Activated T-cell treated with anti-CD3 and anti-CD28 coated beads, Interleukin-2, amount 50 U/mL, for 72 hours (primary cell): ENCODE data around the gene CDC42SE1. TPM values are rescaled to one million over a fixed set of nuclear protein-coding genes. Genes with fewer than 3 reads are reported as not detected.

Source experiments
- ATAC-seq, 2 donors: fragments of 150-1000 bp; cut with Tn5 transposase; replicated peaks in 1 of 2; 2 replicates each; pipeline ENCODE4 v1.10.0; 2021; ENCODE audit warnings: moderate library complexity in 2 of 2, mild to moderate bottlenecking in 1 of 2
- DNase-seq, 2 donors: peaks; one replicate each; pipeline ENCODE4 v3.0.0; 2021 to 2022; ENCODE audit warnings: mixed read lengths in 1 of 2
- H3K27ac Mint-ChIP-seq: one replicate; pipeline ENCODE4 v1.8.0; 2022; ENCODE audit warnings: mild to moderate bottlenecking, moderate library complexity, mixed read lengths
- H3K27me3 Mint-ChIP-seq: one replicate; pipeline ENCODE4 v1.8.0; 2022; ENCODE audit warnings: low read depth, mixed read lengths
- H3K36me3 Mint-ChIP-seq, 2 donors: one replicate each; pipeline ENCODE4 v1.8.0; 2022; ENCODE audit warnings: mixed read lengths in 2 of 2, mild to moderate bottlenecking in 1 of 2; ENCODE audit not compliant: insufficient read depth in 2 of 2
- H3K4me1 Mint-ChIP-seq: one replicate; pipeline ENCODE4 v1.8.0; 2022; ENCODE audit warnings: low read depth, mixed read lengths
- H3K4me3 Mint-ChIP-seq, 2 donors: one replicate each; pipeline ENCODE4 v1.8.0; 2022; ENCODE audit warnings: mild to moderate bottlenecking in 2 of 2, mixed read lengths in 2 of 2, moderate library complexity in 2 of 2
- H3K9me3 Mint-ChIP-seq, 2 donors: one replicate each; pipeline ENCODE4 v1.8.0; 2022; ENCODE audit warnings: mixed read lengths in 2 of 2
- total RNA-seq, 2 donors: library from RNA; stranded (reverse); gene quantifications; one replicate each; pipeline ENCODE4 v1.2.3, GENCODE V29; 2022

CDC42SE1 gene
- total RNA-seq, 2 donors from 2014 or later, result 210 to 220 TPM

DNA sequence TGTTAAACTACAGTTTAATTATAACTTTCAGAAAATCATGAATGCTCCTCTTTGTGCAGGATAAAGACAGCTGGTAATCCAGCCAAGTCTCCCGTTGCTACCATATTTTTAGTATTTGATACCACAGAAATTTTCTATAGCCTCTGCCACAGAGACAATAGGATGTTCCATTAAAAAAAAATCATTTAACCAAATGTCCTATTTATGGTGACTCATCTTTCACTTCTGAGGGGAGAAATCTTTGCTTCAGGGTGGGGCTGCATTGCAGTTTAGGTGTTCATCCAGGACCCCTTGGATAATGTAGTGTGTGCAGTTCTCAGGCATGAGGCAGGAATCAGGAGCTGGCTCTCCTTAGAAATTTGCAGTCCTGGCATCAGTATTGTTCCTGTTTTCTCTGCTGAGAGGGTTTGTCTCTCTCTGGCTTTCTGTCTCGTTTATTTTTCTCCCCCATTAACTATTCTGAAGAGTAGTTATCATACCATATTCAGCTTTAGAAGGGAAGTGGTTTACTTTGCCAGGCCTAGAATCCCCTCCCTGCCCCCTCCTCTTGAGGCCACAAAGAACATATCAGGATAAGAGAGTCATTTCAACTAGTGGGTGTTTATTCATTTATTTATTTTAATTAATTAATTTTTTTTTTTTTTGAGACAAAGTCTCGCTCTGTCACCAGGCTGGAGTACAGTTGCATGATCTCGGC lies 48.1 kb downstream of the CDC42SE1 start:
- H3K4me1 Mint-ChIP-seq, result peaks cover 53% of the 10 kb centered on the region
- peaks cover 2 to 3% of the 10 kb centered on the region in 2 donors for H3K36me3 Mint-ChIP-seq
- H3K4me3 Mint-ChIP-seq, result no peak overlapping the region
- no peaks in the 10 kb centered on the region for H3K9me3 Mint-ChIP-seq
- ATAC-seq (no peak), DNase-seq (no peak)
- no peak overlapping the region for H3K27ac Mint-ChIP-seq
- H3K27me3 Mint-ChIP-seq, result no peaks in the 10 kb centered on the region

DNA sequence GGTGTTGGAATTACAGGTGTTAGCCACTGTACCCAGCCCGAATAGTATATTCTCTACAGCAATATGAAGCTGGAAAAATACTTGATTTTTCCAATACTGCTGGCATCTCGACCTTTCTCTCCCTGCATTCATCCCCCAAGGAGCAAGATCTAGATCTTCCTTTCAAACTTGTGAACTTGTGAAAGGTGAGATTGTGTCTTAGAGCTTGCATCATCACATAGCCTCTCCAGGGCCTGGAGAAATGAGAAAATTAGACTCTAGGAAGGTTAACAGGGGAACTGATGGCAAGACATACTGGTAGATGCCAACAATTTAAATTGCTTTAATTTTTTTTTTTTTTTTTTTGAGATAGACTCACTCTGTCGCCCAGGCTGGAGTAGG lies 49.1 kb downstream of the CDC42SE1 start:
- no peak for DNase-seq
- peaks cover 2 to 3% of the 10 kb centered on the region in 2 donors for H3K36me3 Mint-ChIP-seq
- no peaks in the 10 kb centered on the region for H3K9me3 Mint-ChIP-seq
- H3K4me1 Mint-ChIP-seq, result peaks cover 63% of the 10 kb centered on the region
- no peaks in the 10 kb centered on the region for H3K27me3 Mint-ChIP-seq
- H3K4me3 Mint-ChIP-seq, result peak overlapping the region in 1 of 2 donors; percentile 39
- no peak for ATAC-seq
- no peak overlapping the region for H3K27ac Mint-ChIP-seq

DNA sequence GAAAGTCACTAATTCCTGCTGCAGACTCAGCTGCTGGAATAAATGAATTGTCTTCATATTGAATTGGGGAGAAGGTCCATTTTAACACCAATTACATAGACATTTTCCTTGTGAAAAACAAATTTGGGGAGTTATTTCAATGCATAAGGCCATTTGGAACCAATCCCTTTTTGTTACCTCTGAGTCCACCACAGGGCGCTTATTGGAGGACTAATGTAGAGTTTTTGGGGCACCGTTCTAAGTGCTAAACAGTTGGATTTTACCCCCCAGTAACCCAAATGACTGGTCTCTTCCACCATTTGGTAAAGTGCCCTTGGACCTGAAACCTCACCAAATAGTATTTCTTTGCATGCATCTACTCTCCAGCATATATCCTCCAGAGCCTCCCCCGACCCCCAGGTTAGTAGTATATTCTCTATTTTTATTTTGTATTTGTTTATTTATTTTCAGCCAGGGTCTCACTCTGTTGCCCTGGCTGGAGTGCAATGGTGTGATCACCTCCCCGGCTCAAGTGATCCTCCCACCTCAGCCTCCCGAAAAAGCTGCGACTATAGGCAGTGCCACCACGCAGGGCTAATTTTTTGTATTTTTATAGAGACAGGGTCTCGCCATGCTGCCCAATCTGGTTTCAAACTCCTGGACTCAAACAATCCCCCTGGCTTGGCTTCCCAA lies 49.6 kb downstream of the CDC42SE1 start:
- H3K4me1 Mint-ChIP-seq, result peaks cover 68% of the 10 kb centered on the region

DNA sequence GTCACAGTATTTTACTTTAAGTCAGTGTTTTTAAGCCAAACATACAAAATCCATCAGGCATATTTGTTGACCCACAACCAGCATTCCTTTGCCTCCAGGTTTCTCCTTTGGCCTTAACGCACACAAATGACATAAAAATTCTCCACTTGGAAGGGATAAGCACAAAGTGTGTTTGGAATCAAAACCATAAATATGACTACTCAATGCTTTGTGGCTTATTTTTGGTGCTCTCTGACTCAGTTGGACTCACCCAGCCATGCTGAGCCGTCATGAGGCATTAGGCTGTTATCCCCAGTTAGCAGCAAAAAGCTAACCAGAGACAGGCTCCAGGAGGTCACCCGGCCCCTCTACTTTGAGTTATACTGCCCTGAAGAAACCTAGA lies 50.2 kb downstream of the CDC42SE1 start:
- Mint-ChIP-seq H3K27me3 (no peaks in the 10 kb centered on the region), H3K36me3 (peaks cover 2 to 3% of the 10 kb centered on the region in 2 donors), H3K4me1 (peaks cover 72% of the 10 kb centered on the region), H3K4me3 (peak overlapping the region; percentile 99), H3K9me3 (no peaks in the 10 kb centered on the region), H3K27ac (peak overlapping the region; percentile 62)
- DNase-seq (peak in 1 of 2 donors; percentile 29), ATAC-seq (peak in 1 of 2 donors; percentile 15)

More for the DNA sequence above, 49.6 kb downstream of the CDC42SE1 start:
- Mint-ChIP-seq H3K27ac (peak overlapping the region; percentile 62), H3K4me3 (peak overlapping the region; percentile 99), H3K9me3 (no peaks in the 10 kb centered on the region), H3K27me3 (no peaks in the 10 kb centered on the region), H3K36me3 (peaks cover 2 to 3% of the 10 kb centered on the region in 2 donors)
- no peak for DNase-seq
- no peak for ATAC-seq

DNA sequence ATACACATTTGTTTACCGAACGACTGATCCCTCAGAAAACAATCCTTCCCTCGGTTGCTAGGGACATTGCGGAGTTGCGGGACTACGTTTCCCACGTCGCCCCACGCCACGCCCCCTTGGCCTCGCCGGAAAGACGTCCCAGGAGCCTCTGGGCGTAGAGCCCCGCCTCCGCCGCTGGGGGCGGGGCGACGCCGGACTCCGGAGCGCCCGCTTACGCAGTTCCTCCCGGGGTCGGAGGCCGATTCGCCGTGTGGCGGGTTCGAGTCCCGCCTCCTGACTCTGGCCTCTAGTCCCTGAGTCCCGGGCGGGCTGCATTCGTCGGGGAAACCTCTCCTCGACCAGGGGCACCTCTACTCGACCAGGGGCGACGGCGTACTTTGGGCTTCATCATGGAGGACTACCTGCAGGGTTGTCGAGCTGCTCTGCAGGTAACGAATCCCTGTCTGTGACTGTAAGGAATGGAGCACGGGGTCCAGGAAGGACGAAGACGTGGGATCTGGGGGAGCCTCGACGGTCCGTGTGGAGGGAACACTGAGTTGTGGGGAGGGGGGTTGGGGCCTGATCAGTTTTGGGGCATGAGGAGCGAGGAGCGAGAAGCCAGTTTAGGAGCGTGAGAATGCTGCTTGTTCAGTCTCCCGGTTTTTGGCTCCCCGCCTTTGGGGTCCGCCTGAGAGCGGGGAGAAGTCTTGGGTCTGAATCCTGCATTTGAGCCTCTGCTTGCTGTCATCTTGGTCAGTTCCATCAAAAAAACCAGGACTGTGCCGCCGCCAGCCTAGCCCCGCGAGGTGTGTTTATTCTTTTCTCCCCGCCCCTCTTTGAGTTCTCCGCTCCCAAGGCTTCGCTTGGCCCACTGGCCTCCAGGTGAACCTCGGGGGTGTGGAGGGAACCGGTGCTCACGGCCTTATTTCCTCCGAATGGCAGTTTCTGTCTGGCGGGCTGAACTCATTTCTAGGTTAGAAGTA lies 50.9 kb downstream of the CDC42SE1 start, which contains the start of gene PRUNE1:
PRUNE1 (plus strand) TSS at position 206 of the 962 bp plus-strand sequence; CDS start at position 390, 184 bp downstream.
- DNase-seq (peak; percentile 98), ATAC-seq (peak; percentile 87)
- Mint-ChIP-seq H3K36me3 (peaks cover 2 to 3% of the 10 kb centered on the region in 2 donors), H3K4me1 (peaks cover 76% of the 10 kb centered on the region), H3K9me3 (no peaks in the 10 kb centered on the region), H3K27me3 (no peaks in the 10 kb centered on the region), H3K27ac (peak within 1 kb of the TSS; percentile 99), H3K4me3 (peak within 1 kb of the TSS; percentile 99)

DNA sequence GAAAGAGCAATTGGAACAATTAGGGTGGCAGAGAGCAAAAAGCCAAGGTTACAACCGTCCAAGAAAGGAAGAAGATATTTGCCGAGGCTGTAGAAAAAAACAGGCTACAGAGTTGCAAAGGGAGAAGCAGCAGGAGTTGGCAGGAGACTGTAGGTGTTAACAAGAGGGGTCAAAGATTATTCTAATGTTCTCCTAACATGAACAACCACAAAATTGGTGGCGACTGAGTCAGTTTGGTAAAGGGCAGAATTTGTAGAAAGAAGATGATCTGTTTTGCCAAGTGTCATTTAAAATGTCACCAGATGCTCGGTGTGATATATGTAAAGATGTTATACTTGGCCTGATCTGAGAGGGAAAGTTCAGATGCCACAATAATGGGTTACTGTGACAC lies 51.6 kb downstream of the CDC42SE1 start:
- ATAC-seq (no peak), DNase-seq (no peak)
- H3K4me3 Mint-ChIP-seq, result peak overlapping the region; percentile 99
- H3K27me3 Mint-ChIP-seq, result no peaks in the 10 kb centered on the region
- no peaks in the 10 kb centered on the region for H3K9me3 Mint-ChIP-seq
- H3K27ac Mint-ChIP-seq, result peak overlapping the region; percentile 99
- peaks cover 80% of the 10 kb centered on the region for H3K4me1 Mint-ChIP-seq
- peaks cover 2 to 3% of the 10 kb centered on the region in 2 donors for H3K36me3 Mint-ChIP-seq

DNA sequence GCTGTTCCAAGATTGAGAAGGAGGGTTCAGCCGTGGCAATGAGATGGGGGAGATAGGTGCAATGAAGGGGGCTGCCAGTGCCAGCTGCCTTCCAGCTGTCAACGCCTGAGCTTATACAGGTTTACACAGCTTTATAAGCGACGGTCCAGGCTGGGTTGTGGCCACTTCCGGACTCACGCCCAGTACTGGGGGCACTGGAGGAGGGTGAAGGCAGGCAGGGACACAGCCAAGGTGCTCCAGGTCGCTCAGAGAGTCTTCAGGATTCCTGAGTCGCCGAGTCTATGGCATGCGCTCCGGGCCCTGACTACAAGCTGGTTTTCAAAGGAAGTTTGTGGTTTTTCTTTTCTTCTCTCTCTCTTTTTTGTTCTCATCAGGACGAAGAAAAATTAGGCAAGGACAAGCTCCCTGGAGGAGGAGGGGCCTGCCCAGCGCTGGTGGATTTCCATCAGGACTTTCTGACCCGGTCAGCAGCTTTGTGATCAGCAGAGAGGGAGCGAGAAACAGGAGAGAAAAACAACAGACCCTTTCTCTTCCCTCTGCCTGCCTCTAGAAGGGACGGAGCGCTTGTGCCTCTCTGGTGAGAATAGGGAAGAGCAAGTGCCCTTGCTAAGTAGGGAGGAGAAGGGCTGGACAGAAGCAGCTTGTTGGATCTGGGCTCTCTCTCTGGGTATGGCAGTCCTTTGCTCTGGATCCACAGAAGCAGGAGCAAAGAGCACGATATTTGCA lies 52.9 kb downstream of the CDC42SE1 start, which contains the start of gene MINDY1:
MINDY1 (minus strand) TSS at position 576 of the 726 bp plus-strand sequence. CDS start 4,285 bp downstream, outside the sequence.
- Mint-ChIP-seq H3K4me3 (peak within 1 kb of the TSS; percentile 99), H3K27ac (peak within 1 kb of the TSS; percentile 99), H3K9me3 (no peaks in the 10 kb centered on the region), H3K36me3 (peaks cover 2 to 5% of the 10 kb centered on the region in 2 donors), H3K4me1 (peaks cover 85% of the 10 kb centered on the region), H3K27me3 (no peaks in the 10 kb centered on the region)
- DNase-seq, result peak; percentile 51 to 56
- ATAC-seq, result peak; percentile 38 to 40

DNA sequence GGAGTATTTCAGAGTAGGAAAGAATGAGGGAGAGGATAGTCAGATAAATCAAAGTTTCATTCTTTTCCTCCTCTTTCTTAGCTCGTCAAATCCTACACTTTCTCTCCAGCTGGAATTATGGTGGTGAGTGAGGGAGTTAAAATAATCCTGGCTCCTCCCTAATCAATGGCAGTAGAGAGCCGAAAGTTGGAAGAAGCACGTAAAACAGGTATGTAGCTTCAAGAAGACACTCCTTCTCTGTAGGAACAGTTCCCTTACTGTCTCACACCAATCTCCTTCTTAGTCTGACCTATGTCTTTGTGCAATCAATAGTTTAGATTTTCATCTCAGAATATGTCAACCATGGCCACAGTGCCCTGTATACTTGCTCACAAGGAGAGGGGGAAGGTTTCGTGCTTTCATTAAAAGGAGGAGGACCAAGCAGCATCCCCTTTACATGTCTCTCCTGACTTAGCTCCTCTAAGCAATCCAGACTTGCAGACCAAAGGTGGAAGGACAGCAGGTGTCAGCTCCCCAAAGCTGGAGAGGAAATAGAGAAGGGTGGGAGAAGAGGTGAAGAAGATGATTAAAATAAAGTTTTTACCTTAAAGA lies 53.6 kb downstream of the CDC42SE1 start:
- Mint-ChIP-seq H3K27me3 (no peaks in the 10 kb centered on the region), H3K4me1 (peaks cover 85% of the 10 kb centered on the region), H3K27ac (peak overlapping the region; percentile 99), H3K9me3 (no peaks in the 10 kb centered on the region), H3K36me3 (peaks cover 2 to 6% of the 10 kb centered on the region in 2 donors), H3K4me3 (peak overlapping the region; percentile 99)
- ATAC-seq (no peak), DNase-seq (peak in 1 of 2 donors; percentile 23)

DNA sequence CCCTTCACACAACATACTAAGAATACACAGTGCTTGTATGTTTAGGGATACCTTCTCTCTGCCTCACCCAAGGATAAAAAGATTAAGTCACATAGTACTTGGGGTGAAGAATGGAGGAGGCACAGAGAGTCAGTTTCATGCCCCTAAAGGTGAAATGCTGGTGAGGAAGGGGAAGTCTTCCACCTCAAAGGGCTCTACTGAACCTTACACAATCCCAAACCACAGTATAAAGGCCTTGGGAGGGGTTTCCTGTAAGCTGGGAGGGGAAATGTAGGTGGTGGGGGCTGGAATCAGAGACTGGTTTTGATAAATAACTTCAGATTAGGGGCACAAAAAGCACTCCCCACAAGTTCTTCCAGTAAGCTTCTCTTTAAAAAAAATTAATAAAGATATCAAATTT lies 56.2 kb downstream of the CDC42SE1 start:
- H3K4me1 Mint-ChIP-seq, result peaks cover 87% of the 10 kb centered on the region
- DNase-seq (no peak), ATAC-seq (no peak)
- peak overlapping the region; percentile 58 for H3K27ac Mint-ChIP-seq
- H3K4me3 Mint-ChIP-seq, result peak overlapping the region; percentile 58 to 77
- peaks cover 0 to 3% of the 10 kb centered on the region in 2 donors for H3K36me3 Mint-ChIP-seq
- no peaks in the 10 kb centered on the region for H3K9me3 Mint-ChIP-seq
- no peaks in the 10 kb centered on the region for H3K27me3 Mint-ChIP-seq

DNA sequence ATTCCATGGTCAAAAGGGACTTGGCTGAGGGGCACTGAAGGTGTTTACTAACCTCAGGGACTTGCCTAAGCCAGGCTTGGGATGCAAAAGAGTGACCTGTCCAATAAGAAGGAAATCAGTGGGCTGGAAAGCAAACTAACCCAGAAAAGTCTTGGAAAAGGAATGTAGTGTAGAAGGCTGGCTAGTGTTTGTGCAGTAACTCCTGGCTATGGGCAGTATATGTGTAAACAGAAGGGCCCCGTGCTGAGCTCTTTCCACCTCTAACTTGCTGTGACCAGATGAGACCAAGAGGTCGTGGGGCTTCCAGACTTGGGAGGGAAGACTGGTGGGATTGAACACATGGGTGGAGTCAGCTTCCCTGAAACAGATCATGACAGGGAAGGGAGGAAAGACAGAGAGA lies 56.8 kb downstream of the CDC42SE1 start:
- Mint-ChIP-seq H3K9me3 (no peaks in the 10 kb centered on the region), H3K4me1 (peaks cover 81% of the 10 kb centered on the region), H3K36me3 (peaks cover 0 to 3% of the 10 kb centered on the region in 2 donors), H3K27me3 (no peaks in the 10 kb centered on the region), H3K4me3 (peak overlapping the region; percentile 58 to 77), H3K27ac (peak overlapping the region; percentile 58)
- ATAC-seq, result no peak
- no peak for DNase-seq

DNA sequence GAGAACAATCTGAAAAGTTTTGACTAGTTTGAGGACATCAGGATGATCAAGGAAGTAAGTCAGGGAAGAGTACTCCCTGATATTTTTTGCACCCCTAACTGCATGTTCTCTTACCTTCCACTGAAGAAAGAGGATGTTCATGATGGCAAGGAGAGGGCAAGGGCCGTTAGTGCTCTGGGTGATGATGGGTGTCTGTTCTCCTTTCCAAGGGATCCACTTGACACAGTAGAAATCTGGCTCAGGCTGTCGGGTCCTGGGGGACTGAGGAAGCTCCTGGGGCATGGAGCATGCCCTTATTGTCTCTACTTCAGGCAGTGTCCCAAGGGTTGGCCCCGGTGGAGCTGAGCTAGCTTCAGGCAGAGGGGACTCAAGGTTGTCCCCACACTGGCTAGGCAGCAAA lies 57.4 kb downstream of the CDC42SE1 start:
- Mint-ChIP-seq H3K4me1 (peaks cover 76% of the 10 kb centered on the region), H3K27ac (peak overlapping the region; percentile 5)

DNA sequence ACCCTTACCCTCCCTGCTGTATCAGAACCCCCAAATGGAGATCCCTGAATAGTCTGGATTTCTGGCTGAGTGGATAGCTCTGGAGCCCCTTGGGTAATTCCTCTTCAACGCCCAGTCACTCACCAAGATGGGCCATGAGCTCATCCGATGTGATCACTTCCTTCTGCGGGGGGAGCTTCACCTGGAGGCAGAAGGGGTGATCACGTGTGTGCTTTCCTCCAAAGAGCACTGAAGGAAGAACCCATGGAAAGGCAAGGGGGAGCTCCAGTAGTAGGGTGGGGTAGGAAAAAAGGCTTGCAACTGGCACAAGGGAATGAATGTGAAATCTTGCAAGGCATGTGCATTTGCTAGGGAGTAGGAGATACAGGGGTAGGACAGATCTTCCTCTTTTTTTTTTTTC lies 57.8 kb downstream of the CDC42SE1 start:
- no peak for DNase-seq
- no peaks in the 10 kb centered on the region for H3K27me3 Mint-ChIP-seq
- peak overlapping the region in 1 of 2 donors; percentile 7 for H3K4me3 Mint-ChIP-seq
- ATAC-seq, result no peak
- no peaks in the 10 kb centered on the region for H3K9me3 Mint-ChIP-seq
- peak overlapping the region; percentile 5 for H3K27ac Mint-ChIP-seq
- peaks cover 0 to 3% of the 10 kb centered on the region in 2 donors for H3K36me3 Mint-ChIP-seq
- H3K4me1 Mint-ChIP-seq, result peaks cover 71% of the 10 kb centered on the region

More for the DNA sequence above, 57.4 kb downstream of the CDC42SE1 start:
- DNase-seq, result no peak
- Mint-ChIP-seq H3K36me3 (peaks cover 0 to 3% of the 10 kb centered on the region in 2 donors), H3K4me3 (peak overlapping the region in 1 of 2 donors; percentile 7), H3K9me3 (no peaks in the 10 kb centered on the region), H3K27me3 (no peaks in the 10 kb centered on the region)
- ATAC-seq, result no peak
